Transverse colon (tissue), 4 donors: ENCODE data around the gene TBC1D22B. TPM values are rescaled to one million over a fixed set of nuclear protein-coding genes. Genes with fewer than 3 reads are reported as not detected.
"Not testable (repeated sequence)": the region's sequence is repeated elsewhere in the genome, so short reads cannot be mapped to it uniquely, and the experiment has no call there.

Experiments used
- DNase-seq: peaks from one replicate; pipeline ENCODE4 v3.0.0-alpha.2; 2019
- H3K27ac ChIP-seq, 4 donors: fragments of 200-600 bp; sonication (generic); 2 replicates each; pipeline ENCODE4 v1.5.1; 2016 to 2018; ENCODE audit warnings: inconsistent platforms in 4 of 4
- H3K27me3 ChIP-seq: fragments of 200-600 bp; sonication (generic); 2 replicates; pipeline ENCODE4 v1.5.1; 2017; ENCODE audit warnings: inconsistent platforms
- H3K36me3 ChIP-seq, 4 donors: fragments of 200-600 bp; sonication (generic); 2 replicates each; pipeline ENCODE4 v1.5.1; 2017 to 2019; ENCODE audit warnings: inconsistent platforms in 4 of 4
- H3K4me1 ChIP-seq, 4 donors: fragments of 200-600 bp; sonication (generic); 2 replicates each; pipeline ENCODE4 v1.5.1; 2017 to 2020; ENCODE audit warnings: inconsistent platforms in 4 of 4
- H3K4me3 ChIP-seq, 4 donors: fragments of 200-600 bp; sonication (generic); 1 replicate in 1 of 4; 2 replicates in 3 of 4; pipeline versions ENCODE4 v1.5.1 to v1.6.1; 2017 to 2019; ENCODE audit warnings: inconsistent platforms in 4 of 4
- H3K9me3 ChIP-seq, 2 donors: fragments of 200-600 bp; sonication (generic); 2 replicates each; pipeline ENCODE4 v1.5.1; 2017 to 2019; ENCODE audit warnings: inconsistent platforms in 2 of 2
- EP300 ChIP-seq: sonication (generic); formaldehyde crosslinking; IDR thresholded peaks from one replicate; pipeline ENCODE4 v1.6.1; 2017; ENCODE audit warnings: antibody characterized with exemption, low read depth
- POLR2A ChIP-seq: fragments of 450-650 bp; IDR thresholded peaks from one replicate; pipeline ENCODE4 v1.6.1; 2016; ENCODE audit warnings: antibody characterized with exemption, mild to moderate bottlenecking, moderate library complexity
- POLR2AphosphoS5 ChIP-seq, 3 donors: sonication (generic); formaldehyde crosslinking; IDR thresholded peaks; one replicate each; pipeline ENCODE4 v1.6.1; 2016; ENCODE audit warnings: antibody characterized with exemption in 3 of 3
- WGBS, 2 donors: methylation state at CpG; one replicate each; pipeline ENCODE4 v1.1.5; 2018; ENCODE audit warnings: low coverage in 1 of 2; 5-methylcytosine and 5-hydroxymethylcytosine counted together
- in situ Hi-C, 4 donors: fragments of 200-750 bp; cut with MboI; loops; one replicate each; pipeline versions ENCODE4 v1.15.0 to v1.15.1; 2017; ENCODE audit warnings: low sequenced_read_pairs in 3 of 4, low pct_ligation_motif_present in 1 of 4, low pct_unique_long_range_greater_than_20kb in 1 of 4
- intact Hi-C: fragments of 100-400 bp; cut with DNase I; formaldehyde crosslinking; loops from one replicate; pipeline ENCODE4 v1.15.1; 2023; ENCODE audit warnings: low total_unique reads
- total RNA-seq, 4 donors: library from RNA; depleted of rRNA; stranded (reverse); fragments of >200 nt; gene quantifications; one replicate each; pipeline ENCODE4 v1.1.0, GENCODE V29; 2016
- TF ChIP-seq, protein P1 (sequence below), 5 experiments: fragments of 200-600 bp in 3 of 5; fragments of 450-650 bp in 2 of 5; sonication (generic) in 3 of 5; IDR thresholded peaks; 1 replicate in 2 of 5; 2 replicates in 3 of 5; pipeline ENCODE4 v1.5.1; 2016 to 2017; ENCODE audit warnings: antibody characterized with exemption in 5 of 5, inconsistent platforms in 3 of 5, mild to moderate bottlenecking in 2 of 5, moderate library complexity in 1 of 5

Gene TBC1D22B
- total RNA-seq, 4 donors from 2014 or later = 9.0 to 15.7 (median 12.6) TPM

DNA sequence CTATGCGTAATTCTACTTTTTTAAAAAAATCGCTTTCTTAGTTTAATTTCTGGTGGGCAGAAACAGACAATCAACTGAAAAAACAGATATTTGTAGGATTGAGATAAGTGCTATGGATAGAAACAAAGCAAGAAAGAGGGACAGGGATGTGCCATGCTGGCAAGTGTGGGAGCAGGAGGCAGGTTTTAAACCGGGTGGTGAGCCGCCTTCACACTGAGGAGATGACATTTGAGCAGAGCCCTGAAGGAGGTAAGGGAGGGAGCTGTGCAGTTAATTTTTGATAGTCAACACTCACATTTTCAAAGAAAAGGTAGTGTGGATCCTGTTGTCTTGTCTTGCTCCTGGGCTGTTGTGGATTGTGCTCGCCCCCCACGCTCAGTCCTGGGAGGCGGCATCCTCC, 47.2 kb downstream of the TBC1D22B start:
- peaks cover 0 to 12% (median 3%) of the 10 kb centered on the region in 4 donors for H3K36me3 ChIP-seq
- TF ChIP-seq EP300 (no peak), POLR2AphosphoS5 (IDR thresholded peaks at IDR 0.05) (no peak), POLR2A (no peak)
- TF ChIP-seq, protein P1, sequence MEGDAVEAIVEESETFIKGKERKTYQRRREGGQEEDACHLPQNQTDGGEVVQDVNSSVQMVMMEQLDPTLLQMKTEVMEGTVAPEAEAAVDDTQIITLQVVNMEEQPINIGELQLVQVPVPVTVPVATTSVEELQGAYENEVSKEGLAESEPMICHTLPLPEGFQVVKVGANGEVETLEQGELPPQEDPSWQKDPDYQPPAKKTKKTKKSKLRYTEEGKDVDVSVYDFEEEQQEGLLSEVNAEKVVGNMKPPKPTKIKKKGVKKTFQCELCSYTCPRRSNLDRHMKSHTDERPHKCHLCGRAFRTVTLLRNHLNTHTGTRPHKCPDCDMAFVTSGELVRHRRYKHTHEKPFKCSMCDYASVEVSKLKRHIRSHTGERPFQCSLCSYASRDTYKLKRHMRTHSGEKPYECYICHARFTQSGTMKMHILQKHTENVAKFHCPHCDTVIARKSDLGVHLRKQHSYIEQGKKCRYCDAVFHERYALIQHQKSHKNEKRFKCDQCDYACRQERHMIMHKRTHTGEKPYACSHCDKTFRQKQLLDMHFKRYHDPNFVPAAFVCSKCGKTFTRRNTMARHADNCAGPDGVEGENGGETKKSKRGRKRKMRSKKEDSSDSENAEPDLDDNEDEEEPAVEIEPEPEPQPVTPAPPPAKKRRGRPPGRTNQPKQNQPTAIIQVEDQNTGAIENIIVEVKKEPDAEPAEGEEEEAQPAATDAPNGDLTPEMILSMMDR (IDR thresholded peaks at IDR 0.05) = no peak
- 97 to 98% methylated on average over 4 to 7 of the region's 7 CpGs for WGBS, 2 donors

DNA sequence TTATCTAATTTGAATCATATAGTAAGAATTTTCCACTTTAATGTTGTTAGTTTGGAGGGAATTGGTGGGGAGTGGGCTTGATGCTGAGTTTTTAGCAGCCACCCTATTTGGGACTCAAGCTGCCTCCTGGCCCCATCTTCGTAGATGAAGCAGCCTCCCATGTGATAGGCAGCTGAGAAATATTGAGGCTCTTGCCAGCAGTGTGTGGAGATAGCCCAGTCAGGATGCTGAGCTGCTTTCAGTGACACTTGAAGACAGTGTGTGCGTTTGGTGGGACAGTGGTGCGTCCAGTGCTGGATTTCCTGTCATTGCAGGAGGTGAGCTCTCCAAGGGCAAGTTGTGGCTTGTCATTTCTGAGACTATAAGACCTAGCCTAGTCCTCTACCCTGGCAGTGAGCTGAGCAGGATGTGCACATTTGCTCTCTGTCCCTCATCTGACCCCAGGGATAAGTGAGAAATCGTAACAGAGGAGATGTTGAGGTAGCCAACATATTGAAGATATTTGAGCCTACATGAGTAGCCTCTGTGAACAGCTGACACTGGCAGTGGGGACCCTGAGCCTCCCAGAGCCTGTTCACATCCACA, 48.4 kb downstream of the TBC1D22B start:
- Histone ChIP-seq H3K36me3 (peaks cover 0 to 12% (median 3%) of the 10 kb centered on the region in 4 donors), H3K4me1 (peaks cover 0 to 12% (median 4%) of the 10 kb centered on the region in 4 donors), H3K9me3 (no peaks in the 10 kb centered on the region), H3K4me3 (no peak overlapping the region), H3K27me3 (no peaks in the 10 kb centered on the region), H3K27ac (no peak overlapping the region)
- TF ChIP-seq POLR2A = no peak
- TF ChIP-seq POLR2AphosphoS5 (IDR thresholded peaks at IDR 0.05) = no peak
- TF ChIP-seq EP300 = no peak
- TF ChIP-seq, protein P1 (IDR thresholded peaks at IDR 0.05) = no peak
- WGBS, 2 donors = 97% methylated on average over 4 of the region's 4 CpGs; no CpG with 5 or more reads in 1 of the 2 donors
- DNase-seq = no peak
- in situ Hi-C loops = no loop called here
- intact Hi-C loops = no loop called here

More for the DNA sequence above, 47.2 kb downstream of the TBC1D22B start:
- H3K27ac ChIP-seq = no peak overlapping the region
- no peak for DNase-seq
- no peak overlapping the region for H3K4me3 ChIP-seq
- in situ Hi-C loops (no loop called here), intact Hi-C loops (no loop called here)
- no peaks in the 10 kb centered on the region for H3K27me3 ChIP-seq
- H3K4me1 ChIP-seq = peaks cover 0 to 12% (median 4%) of the 10 kb centered on the region in 4 donors
- no peaks in the 10 kb centered on the region for H3K9me3 ChIP-seq

DNA sequence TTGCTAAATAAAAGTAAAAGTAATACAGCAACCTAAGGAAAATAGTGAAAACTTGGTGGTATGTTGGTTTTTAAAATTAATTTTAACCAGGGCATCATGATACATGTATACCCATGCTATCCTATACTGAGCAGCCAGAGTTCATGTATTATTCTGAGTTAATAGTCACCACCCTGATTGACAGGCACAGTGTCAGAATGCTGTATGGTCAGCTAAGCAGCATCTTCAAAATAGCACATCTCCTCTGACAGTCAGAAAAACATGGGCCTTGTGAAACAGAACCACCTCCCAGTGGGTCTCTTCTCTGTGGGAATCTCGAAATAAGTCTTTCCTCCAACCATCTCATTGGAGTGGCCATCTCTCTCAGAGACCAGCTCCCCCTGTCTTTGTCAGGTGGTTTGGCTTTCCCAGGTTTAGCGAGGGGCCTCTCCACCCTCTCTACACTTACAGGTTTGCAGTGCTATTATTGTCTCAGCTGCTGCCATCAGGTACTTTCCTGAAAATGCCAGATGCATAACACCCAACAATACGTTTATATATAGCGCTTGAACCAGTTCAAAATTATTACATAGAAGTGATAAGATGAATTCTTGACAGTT, 49.2 kb downstream of the TBC1D22B start:
- WGBS, 2 donors = 91 to 95% methylated on average over 2 to 4 of the region's 4 CpGs
- peaks cover 0 to 12% (median 4%) of the 10 kb centered on the region in 4 donors for H3K4me1 ChIP-seq
- H3K27me3 ChIP-seq = no peaks in the 10 kb centered on the region
- TF ChIP-seq EP300 (no peak), POLR2A (no peak), POLR2AphosphoS5 (IDR thresholded peaks at IDR 0.05) (no peak)
- TF ChIP-seq, protein P1 (IDR thresholded peaks at IDR 0.05) = no peak
- no peak for DNase-seq
- in situ Hi-C loops = no loop called here
- intact Hi-C loops = no loop called here
- H3K27ac ChIP-seq = no peak overlapping the region
- peaks cover 0 to 12% (median 3%) of the 10 kb centered on the region in 4 donors for H3K36me3 ChIP-seq
- H3K9me3 ChIP-seq = no peaks in the 10 kb centered on the region
- H3K4me3 ChIP-seq = no peak overlapping the region

DNA sequence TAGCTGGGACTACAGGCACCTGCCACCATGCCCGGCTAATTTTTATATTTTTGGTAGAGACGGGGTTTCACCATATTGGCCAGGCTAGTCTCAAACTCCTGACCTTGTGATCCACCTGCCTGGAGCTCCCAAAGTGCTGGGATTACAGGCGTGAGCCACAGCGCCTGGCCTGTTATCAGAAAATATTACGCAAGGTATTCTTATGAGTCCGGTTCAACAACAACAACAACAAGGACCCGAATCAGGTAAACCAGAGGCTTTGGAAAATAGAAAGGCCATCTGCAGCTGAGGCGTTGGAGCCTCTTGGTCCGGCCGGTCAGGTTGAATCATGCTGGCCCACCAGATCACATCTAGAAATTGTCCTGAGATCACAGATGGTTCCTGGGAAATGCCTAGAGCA, 49.9 kb downstream of the TBC1D22B start:
- intact Hi-C loops, H3K9me3 ChIP-seq, DNase-seq, H3K4me3 ChIP-seq, in situ Hi-C loops, H3K27me3 ChIP-seq: not testable (repeated sequence)
- peaks cover 0 to 11% (median 3%) of the 10 kb centered on the region in 4 donors for H3K36me3 ChIP-seq
- WGBS, 2 donors = 92% methylated on average over 10 of the region's 10 CpGs; no CpG with 5 or more reads in 1 of the 2 donors
- peaks cover 0 to 12% (median 4%) of the 10 kb centered on the region in 4 donors for H3K4me1 ChIP-seq
- peak overlapping the region in 1 of 4 donors; percentile 32 for H3K27ac ChIP-seq
